Anterior cingulate cortex (tissue), 58 donors: ENCODE results near the gene PGAP2.
"Not testable (repeated sequence)": the region's sequence is repeated elsewhere in the genome, so short reads cannot be mapped to it uniquely, and the experiment has no call there.

Experiments
- DNase-seq, 58 donors: peaks; one replicate each; lab custom pipeline; 2025; lab: John Stamatoyannopoulos, UW

Gene PGAP2

DNA sequence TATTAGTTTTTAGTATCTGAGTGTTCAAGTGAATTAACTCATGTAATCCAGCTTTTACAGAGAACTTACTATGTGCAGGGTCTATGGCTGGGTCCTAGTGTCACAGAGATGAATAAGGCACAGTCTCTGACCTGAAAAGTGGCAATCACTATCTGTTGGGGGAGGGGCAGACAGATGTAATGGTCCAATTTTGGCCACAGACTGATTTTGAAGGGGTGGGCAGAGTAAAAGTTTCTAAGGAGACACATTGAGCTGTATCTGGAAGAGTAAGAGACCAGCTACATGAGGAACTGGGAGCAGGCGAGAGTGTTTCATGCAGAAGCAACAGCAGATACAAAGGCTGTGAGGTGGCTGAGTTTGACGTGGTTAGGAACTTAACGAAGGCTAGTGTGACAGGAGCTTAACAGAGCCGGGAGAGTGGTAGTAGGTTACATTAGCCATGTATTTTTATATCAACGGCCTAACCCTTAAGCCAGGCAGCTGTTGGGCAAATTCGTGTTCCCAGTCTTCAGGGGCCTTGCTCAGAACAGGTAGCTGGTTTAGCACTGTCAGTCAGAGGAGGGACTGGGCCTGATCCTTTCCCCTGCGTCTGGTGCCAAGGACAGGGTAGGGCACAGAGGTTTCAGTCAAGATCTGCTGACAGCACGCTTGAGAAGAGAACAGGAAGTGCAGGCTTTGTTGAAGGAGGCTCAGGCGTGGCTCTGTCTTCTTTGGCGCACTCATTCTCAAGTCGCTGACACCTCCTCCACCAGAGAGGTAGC lies 45.7 kb downstream of the PGAP2 start:
- DNase-seq, result peak in 3 of 58 donors; percentile 35 to 53 (median 39)

- no peak for DNase-seq
Measured at GRCh38 chr11:3854660-3854976, 46.3 kb downstream of the PGAP2 start.

- peak; percentile 65 to 96 (median 89) for DNase-seq
Measured at GRCh38 chr11:3854977-3855807, 46.8 kb downstream of the PGAP2 start, which contains the start of gene STIM1. Gene STIM1, plus strand, starts transcription at chr11:3855664. Its CDS starts 607 bp downstream, at chr11:3856271.

GRCh38 chr11:3855808-3856491 lies 47.6 kb downstream of the PGAP2 start:
- DNase-seq, result peak in 11 of 58 donors; percentile 13 to 64 (median 45)

- DNase-seq, result no peak
Measured at GRCh38 chr11:3856856-3857553, 48.6 kb downstream of the PGAP2 start.

- DNase-seq, result no peak
Measured at GRCh38 chr11:3857628-3858027, 49.3 kb downstream of the PGAP2 start.

DNA sequence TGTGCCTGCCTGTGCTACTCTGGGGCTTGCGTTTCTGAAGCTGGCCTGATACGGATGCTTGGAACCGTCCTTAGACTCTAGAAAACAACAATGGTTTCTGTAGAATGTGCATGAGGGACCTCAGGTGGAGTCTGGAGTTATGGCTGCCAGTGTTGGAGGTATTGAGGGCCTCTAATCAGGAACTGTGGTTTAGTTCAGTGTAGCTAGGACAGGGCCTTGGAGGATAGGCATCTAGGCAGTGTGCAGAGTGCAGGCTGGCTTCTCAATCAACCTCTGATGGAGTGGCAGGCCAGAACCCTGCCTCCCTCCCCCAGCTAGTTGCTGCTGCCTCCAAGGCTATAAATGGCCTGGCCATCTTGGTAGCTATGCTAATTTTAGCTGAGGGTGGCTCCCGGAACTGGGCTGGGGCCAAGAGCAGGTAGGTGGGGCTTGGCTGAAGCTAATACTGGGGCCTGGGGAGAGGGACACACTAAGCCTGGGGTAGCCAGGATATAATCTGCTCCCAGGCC lies 51.1 kb downstream of the PGAP2 start:
- peak in 2 of 58 donors; percentile 2 to 29 for DNase-seq

DNA sequence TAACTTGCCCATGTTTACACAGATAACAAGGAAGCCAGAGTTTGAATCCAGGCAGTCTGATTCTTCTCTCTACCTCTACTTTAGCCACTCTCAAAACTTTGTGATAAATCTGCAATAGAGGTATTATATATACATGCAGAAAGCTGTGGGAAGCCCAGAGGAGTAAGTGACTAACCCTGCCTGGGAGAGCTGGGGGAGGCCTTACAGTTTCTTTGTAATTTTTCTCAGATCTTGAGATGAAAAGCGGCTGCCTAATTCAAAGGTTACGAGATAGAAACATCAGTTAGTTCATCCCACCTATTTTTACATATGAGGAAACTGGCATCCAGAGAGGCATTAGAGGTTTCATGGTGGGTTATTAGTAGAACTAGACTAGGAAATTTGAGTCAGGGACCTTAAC lies 52.0 kb downstream of the PGAP2 start:
- DNase-seq, result no peak

DNA sequence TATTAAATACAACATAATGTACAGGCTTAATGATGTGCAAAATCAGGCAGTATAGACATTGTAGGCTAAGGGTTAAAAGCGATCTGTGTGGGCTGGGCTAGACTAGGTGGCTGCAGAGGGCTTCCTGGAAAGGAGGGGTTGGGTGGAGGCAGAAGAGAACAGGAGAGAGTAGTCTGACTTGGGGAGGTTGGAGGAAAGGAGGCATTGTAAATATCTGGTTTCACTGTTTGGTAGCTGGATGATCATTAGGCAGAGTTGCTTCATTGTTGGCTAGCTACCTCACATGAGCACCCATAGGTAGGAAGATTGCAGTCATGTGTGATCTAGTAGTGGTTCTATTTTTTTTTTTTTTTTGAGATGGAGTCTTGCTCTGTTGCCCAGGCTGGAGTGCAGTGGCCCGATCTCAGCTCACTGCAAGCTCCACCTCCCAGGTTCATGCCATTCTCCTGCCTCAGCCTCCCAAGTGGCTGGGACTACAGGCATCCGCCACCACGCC lies 52.6 kb downstream of the PGAP2 start:
- DNase-seq, result not testable (repeated sequence)

- no peak for DNase-seq
Measured at GRCh38 chr11:3861683-3862082, 53.3 kb downstream of the PGAP2 start.

- DNase-seq, result no peak
Measured at GRCh38 chr11:3865388-3866193, 57.2 kb downstream of the PGAP2 start.

- no peak for DNase-seq
Measured at GRCh38 chr11:3866206-3866605, 57.8 kb downstream of the PGAP2 start.

- DNase-seq, result no peak
Measured at GRCh38 chr11:3866836-3867208, 58.5 kb downstream of the PGAP2 start.

DNA sequence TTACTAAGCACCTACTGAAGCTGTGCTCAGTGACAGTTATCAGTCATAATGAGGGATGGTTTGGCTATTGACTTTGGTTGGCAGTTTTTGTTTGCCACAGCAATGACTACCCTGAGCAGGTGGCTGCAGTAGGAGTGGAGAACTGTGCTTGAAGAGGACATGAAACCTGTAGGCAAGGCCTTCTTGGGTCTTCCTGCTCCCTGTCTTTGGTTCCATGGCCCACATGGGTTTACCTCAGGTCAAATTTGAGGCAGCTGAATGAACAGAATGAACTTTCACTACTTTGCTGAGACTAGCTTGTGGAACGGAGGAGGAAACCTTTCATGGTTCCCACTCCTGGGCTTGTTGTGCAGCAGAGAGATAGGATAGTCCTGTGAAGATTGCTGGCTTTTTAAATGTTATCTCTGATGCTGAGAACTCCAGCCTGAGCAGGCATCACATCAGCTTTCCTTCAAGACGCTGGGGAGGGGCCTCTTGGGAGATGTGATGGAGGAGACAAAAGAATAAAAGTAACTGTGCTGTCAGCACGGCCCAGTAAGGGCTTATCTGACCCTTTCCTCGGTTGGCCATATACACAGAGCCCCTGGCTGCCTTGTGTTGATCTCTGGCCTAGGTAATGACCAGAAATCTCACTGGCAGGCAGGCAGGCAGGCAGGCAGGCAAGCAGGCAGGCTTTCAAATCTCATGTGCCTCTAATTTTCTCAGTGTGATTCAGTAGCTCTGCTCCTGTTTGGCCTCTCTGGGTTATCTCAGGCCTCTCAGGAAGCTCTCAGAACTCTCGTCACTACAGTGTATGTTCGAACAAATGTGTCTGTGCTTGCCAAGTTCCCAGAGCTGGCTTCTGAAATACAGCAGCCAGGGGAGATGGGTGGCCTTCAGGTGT lies 59.1 kb downstream of the PGAP2 start:
- DNase-seq, result no peak

DNA sequence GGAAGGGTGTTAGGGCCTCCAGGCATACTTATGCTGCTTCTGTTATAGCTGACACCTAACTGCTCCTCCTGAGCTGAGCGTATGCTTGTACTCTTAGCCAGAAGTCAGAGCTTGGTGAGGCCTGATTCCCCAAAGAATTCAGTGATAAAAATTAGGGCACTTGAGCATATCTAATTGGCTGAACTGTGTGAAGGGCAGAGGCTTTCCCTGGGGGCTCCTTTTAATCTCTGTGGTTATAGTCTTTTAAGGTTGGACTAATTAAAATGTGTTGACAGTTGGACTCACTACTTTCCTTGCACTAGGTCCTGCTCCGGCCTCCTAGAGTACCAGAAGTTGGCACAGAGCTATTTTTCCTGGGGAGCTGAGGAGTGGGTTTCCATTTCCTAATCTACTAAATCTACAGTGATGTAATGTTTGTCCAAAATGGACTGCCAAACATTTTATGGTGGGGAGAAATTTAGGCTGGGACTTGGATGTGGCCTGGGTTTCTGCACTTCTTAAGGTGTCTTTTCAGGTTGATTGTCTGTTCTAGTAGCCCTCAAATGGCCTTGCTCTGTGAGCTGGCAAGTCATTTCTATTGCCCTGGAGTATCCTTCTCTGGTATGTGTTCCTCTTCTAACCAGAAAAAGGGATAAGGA lies 65.5 kb downstream of the PGAP2 start:
- no peak for DNase-seq
